Endothelial cell of umbilical vein (primary cell): ENCODE measurements around the gene CIITA. TPM values are rescaled to one million over a fixed set of nuclear protein-coding genes. Genes with fewer than 3 reads are reported as not detected.

Source experiments
- BruUV-seq: library from RNA; stranded (reverse); fragments of 400-500 nt; replicated peaks from 2 replicates; lab custom pipeline; 2021; lab: Mats Ljungman, UMichigan
- CTCF ChIA-PET: fragments of 300-600, 350-600 bp; sonication (Branson Sonifier 250); formaldehyde crosslinking; loops from one replicate; lab custom pipeline; 2021; ENCODE audit warnings: antibody characterized with exemption, inconsistent platforms; lab: Charles Lee
- POLR2A ChIA-PET: fragments of 300-600, 350-600 bp; sonication (Branson Sonifier 250); formaldehyde crosslinking; loops from one replicate; lab custom pipeline; 2021; ENCODE audit warnings: antibody characterized with exemption, inconsistent platforms; lab: Charles Lee
- DNase-seq: peaks from one replicate; pipeline ENCODE4 v3.0.0-alpha.2; 2011; ENCODE audit warnings: low read depth, low spot score
- FAIRE-seq: peaks from 2 replicates; lab custom pipeline; 2011; peaks lifted over from hg19 to GRCh38; lab: Jason Lieb, UNC
- H2AFZ ChIP-seq: 2 replicates; pipeline ENCODE4 v1.6.0; 2012; ENCODE audit warnings: low read depth, low read length, control low read depth, inconsistent platforms
- H3K27ac ChIP-seq: 2 replicates; pipeline ENCODE4 v1.5.1; 2011; ENCODE audit warnings: low read depth, mild to moderate bottlenecking, control low read depth, low read length, moderate library complexity; ENCODE audit not compliant: insufficient read depth
- H3K27me3 ChIP-seq, 2 experiments: 2 replicates each; pipeline versions ENCODE4 v1.6.0 to v1.6.1; 2011; ENCODE audit warnings: low read length in 2 of 2, mixed read lengths in 1 of 2; ENCODE audit not compliant: control insufficient read depth in 2 of 2, insufficient read depth in 2 of 2
- H3K36me3 ChIP-seq, 2 experiments: 2 replicates in 1 of 2; 3 replicates in 1 of 2; pipeline ENCODE4 v1.5.1; 2011; ENCODE audit warnings: low read length in 2 of 2, mild to moderate bottlenecking in 1 of 2, moderate library complexity in 1 of 2; ENCODE audit not compliant: control insufficient read depth in 2 of 2, insufficient read depth in 2 of 2; ENCODE audit errors: extremely low read depth in 1 of 2
- H3K4me1 ChIP-seq: 3 replicates; pipeline ENCODE4 v1.5.1; 2011; ENCODE audit warnings: mild to moderate bottlenecking, low read length; ENCODE audit not compliant: control insufficient read depth, insufficient read depth; ENCODE audit errors: extremely low read depth
- H3K4me2 ChIP-seq: 2 replicates; pipeline ENCODE4 v1.6.1; 2011; ENCODE audit warnings: low read length, control low read depth, mixed read lengths; ENCODE audit not compliant: insufficient read depth
- H3K4me3 ChIP-seq, 3 experiments: fragments of 200-600 bp in 1 of 3; sonication (generic), shearing (Covaris generic) in 1 of 3; replicated peaks in 1 of 3; 2 replicates each; pipeline ENCODE4 v1.5.1; 2011 to 2016; ENCODE audit warnings: control low read depth in 3 of 3, low read length in 3 of 3, mild to moderate bottlenecking in 2 of 3, inconsistent platforms in 1 of 3, low read depth in 1 of 3, moderate library complexity in 1 of 3; ENCODE audit not compliant: insufficient read depth in 1 of 3
- H3K79me2 ChIP-seq: 2 replicates; pipeline ENCODE4 v1.6.0; 2012; ENCODE audit warnings: low read length, inconsistent platforms; ENCODE audit not compliant: control insufficient read depth, insufficient read depth
- H3K9ac ChIP-seq: replicated peaks from 2 replicates; pipeline ENCODE3; 2011; ENCODE audit warnings: low read length, control low read depth; ENCODE audit not compliant: insufficient read depth; ENCODE audit errors: extremely low read depth
- H3K9me1 ChIP-seq: replicated peaks from 3 replicates; pipeline ENCODE4 v1.6.0; 2011; ENCODE audit warnings: mild to moderate bottlenecking, low read length; ENCODE audit not compliant: control insufficient read depth, insufficient read depth; ENCODE audit errors: extremely low read depth
- H3K9me3 ChIP-seq: replicated peaks from 2 replicates; pipeline ENCODE4 v1.5.1; 2012; ENCODE audit warnings: low read length, inconsistent platforms; ENCODE audit not compliant: control insufficient read depth, insufficient read depth
- H4K20me1 ChIP-seq: replicated peaks from 2 replicates; pipeline ENCODE3; 2011; ENCODE audit warnings: mild to moderate bottlenecking, low read length; ENCODE audit not compliant: control insufficient read depth, insufficient read depth; ENCODE audit errors: extremely low read depth
- FOS ChIP-seq: IDR thresholded peaks from 2 replicates; pipeline ENCODE4 v1.6.1; 2011; ENCODE audit warnings: mild to moderate bottlenecking, low read length, moderate library complexity, borderline replicate concordance; ENCODE audit not compliant: insufficient read depth
- GATA2 ChIP-seq: IDR thresholded peaks from 2 replicates; pipeline ENCODE4 v1.7.0; 2011; ENCODE audit warnings: low read depth, mild to moderate bottlenecking, moderate library complexity, mixed read lengths, low read length; ENCODE audit not compliant: insufficient read length, insufficient read depth
- JUN ChIP-seq: IDR thresholded peaks from 2 replicates; pipeline ENCODE4 v1.6.1; 2011; ENCODE audit warnings: borderline replicate concordance, low read depth; ENCODE audit not compliant: insufficient read length, insufficient read depth
- MYC ChIP-seq: IDR thresholded peaks from one replicate; pipeline ENCODE4 v1.6.1; 2011; ENCODE audit warnings: mild to moderate bottlenecking, low read depth, low read length
- POLR2A ChIP-seq: IDR thresholded peaks from 2 replicates; pipeline ENCODE4 v1.6.1; 2012; ENCODE audit warnings: low read depth, mild to moderate bottlenecking, control low read depth, low read length
- POLR2AphosphoS5 ChIP-seq: IDR thresholded peaks from 2 replicates; pipeline ENCODE4 v1.6.1; 2012; ENCODE audit warnings: low read depth, mild to moderate bottlenecking, control low read depth, low read length, moderate library complexity; ENCODE audit not compliant: insufficient read depth
- dilution Hi-C: fragments of 300-500 bp; cut with MboI; formaldehyde crosslinking; loops from one replicate; pipeline ENCODE4 v1.15.0; 2019; ENCODE audit warnings: low sequenced_read_pairs; ENCODE audit not compliant: extremely low pct_ligation_motif_present
- intact Hi-C: fragments of 100-400 bp; cut with micrococcal nuclease; formaldehyde crosslinking; loops from one replicate; pipeline ENCODE4 v1.10.0; 2022
- polyA plus RNA-seq, 4 experiments: library from polyadenylated mRNA; depleted of rRNA in 3 of 4; stranded (reverse) in 3 of 4; unstranded in 1 of 4; fragments of >200 nt; gene quantifications; 2 replicates each; pipeline versions ENCODE4 v1.2.1 to v1.2.3, GENCODE V29; 2011 to 2012; ENCODE audit warnings: missing spikeins in 1 of 4
- total RNA-seq: library from RNA; stranded (reverse); gene quantifications from 2 replicates; pipeline ENCODE4 v1.2.3, GENCODE V29; 2021
- TF ChIP-seq, protein P1 (sequence below), 2 donors: IDR thresholded peaks; 1 replicate in 1 of 2; 2 replicates in 1 of 2; pipeline ENCODE4 v1.5.1; 2011; ENCODE audit warnings: low read length in 2 of 2, mild to moderate bottlenecking in 2 of 2, moderate library complexity in 2 of 2, control low read depth in 1 of 2, inconsistent platforms in 1 of 2, low read depth in 1 of 2; ENCODE audit not compliant: insufficient read depth in 1 of 2; ENCODE audit errors: extremely low read depth in 1 of 2

CIITA gene
- total and polyA plus RNA-seq, 2 donors (not counting 3 experiments of a cell fraction or from before 2014, with no cell fraction given) = not detected

DNA sequence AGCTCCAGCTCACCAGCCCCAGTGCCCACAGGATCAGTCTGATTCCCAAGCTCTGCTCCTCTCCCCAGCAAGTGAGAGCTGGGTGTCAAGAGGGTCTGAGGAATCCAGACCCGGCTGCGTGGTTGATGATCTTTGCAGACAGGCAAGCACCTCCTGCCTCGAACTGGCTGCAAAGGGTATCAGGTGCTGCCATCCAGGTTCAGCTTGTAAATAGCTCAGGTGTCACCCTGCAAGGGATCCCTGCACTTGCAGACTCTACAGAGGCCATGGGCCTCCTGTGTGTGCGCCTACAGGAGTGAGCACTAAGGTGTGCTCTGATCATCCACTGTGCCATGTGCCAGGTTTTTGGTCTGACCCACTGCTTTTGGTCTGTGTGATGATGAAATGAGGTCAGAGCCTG lies 49.1 kb downstream of the CIITA start:
- dilution Hi-C loops (no loop called here), intact Hi-C loops (no loop called here)
- Histone ChIP-seq H3K36me3 (peaks cover 0 to 13% of the 10 kb centered on the region in 2 experiments), H3K27me3 (no peaks in the 10 kb centered on the region), H3K9ac (no peak overlapping the region), H2AFZ (no peak overlapping the region), H3K4me2 (no peak overlapping the region), H3K9me1 (no peaks in the 10 kb centered on the region), H3K4me3 (no peak overlapping the region), H3K27ac (no peak overlapping the region), H4K20me1 (no peaks in the 10 kb centered on the region), H3K9me3 (no peaks in the 10 kb centered on the region), H3K4me1 (no peaks in the 10 kb centered on the region), H3K79me2 (no peaks in the 10 kb centered on the region)
- ChIA-PET CTCF (interaction anchor here (0.8 to 1.4 kb wide), 3 partner anchors 7 to 411 kb away, joined by 3 to 6 read pairs (median 5); no protein-coding TSS in a partner anchor), POLR2A (no interaction called here)
- FAIRE-seq (no peak), DNase-seq (no peak)
- BruUV-seq = no TSS peak
- TF ChIP-seq POLR2A (no peak), GATA2 (no peak), JUN (no peak), FOS (no peak), POLR2AphosphoS5 (no peak), MYC (no peak)
- TF ChIP-seq, protein P1, sequence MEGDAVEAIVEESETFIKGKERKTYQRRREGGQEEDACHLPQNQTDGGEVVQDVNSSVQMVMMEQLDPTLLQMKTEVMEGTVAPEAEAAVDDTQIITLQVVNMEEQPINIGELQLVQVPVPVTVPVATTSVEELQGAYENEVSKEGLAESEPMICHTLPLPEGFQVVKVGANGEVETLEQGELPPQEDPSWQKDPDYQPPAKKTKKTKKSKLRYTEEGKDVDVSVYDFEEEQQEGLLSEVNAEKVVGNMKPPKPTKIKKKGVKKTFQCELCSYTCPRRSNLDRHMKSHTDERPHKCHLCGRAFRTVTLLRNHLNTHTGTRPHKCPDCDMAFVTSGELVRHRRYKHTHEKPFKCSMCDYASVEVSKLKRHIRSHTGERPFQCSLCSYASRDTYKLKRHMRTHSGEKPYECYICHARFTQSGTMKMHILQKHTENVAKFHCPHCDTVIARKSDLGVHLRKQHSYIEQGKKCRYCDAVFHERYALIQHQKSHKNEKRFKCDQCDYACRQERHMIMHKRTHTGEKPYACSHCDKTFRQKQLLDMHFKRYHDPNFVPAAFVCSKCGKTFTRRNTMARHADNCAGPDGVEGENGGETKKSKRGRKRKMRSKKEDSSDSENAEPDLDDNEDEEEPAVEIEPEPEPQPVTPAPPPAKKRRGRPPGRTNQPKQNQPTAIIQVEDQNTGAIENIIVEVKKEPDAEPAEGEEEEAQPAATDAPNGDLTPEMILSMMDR (IDR thresholded peaks at IDR 0.05; ENCODE audit: extremely low read depth in 1 of 2, insufficient read depth in 1 of 2, low read depth in 1 of 2, low read length in 2 of 2) = no peak
